Prostate gland (tissue), 2 donors: ENCODE data around the gene MPP4.

ENCODE experiments used
- POLR2AphosphoS5 ChIP-seq: sonication (generic); formaldehyde crosslinking; IDR thresholded peaks from one replicate; pipeline ENCODE4 v1.6.1; 2017; ENCODE audit warnings: antibody characterized with exemption
- TF ChIP-seq, protein P1 (sequence below), 4 experiments: fragments of 200-600 bp in 2 of 4; fragments of 450-650 bp in 2 of 4; sonication (generic) in 2 of 4; IDR thresholded peaks; 1 replicate in 3 of 4; 2 replicates in 1 of 4; pipeline ENCODE4 v1.5.1; 2016 to 2019; ENCODE audit warnings: antibody characterized with exemption in 4 of 4, mild to moderate bottlenecking in 2 of 4, moderate library complexity in 2 of 4

DNA sequence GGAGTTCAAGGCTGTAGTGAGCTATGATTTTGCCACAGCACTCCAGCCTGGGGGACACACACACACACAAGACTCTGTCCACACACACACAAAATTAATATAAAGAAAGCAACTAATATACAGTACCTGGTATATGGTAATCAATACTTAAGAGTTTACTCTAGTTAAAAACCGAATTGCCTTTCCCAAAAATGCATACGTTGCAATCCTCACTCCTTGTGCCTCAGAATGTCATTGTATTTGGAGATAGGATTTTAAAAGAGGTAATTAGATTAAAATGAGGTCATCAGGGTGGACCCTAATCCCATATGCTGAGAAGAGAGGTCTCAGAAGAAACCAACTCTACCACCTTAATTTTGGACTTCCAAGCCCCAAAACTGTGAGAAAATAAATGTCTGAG is 90.9 kb downstream of the MPP4 start:
- TF ChIP-seq, protein P1, sequence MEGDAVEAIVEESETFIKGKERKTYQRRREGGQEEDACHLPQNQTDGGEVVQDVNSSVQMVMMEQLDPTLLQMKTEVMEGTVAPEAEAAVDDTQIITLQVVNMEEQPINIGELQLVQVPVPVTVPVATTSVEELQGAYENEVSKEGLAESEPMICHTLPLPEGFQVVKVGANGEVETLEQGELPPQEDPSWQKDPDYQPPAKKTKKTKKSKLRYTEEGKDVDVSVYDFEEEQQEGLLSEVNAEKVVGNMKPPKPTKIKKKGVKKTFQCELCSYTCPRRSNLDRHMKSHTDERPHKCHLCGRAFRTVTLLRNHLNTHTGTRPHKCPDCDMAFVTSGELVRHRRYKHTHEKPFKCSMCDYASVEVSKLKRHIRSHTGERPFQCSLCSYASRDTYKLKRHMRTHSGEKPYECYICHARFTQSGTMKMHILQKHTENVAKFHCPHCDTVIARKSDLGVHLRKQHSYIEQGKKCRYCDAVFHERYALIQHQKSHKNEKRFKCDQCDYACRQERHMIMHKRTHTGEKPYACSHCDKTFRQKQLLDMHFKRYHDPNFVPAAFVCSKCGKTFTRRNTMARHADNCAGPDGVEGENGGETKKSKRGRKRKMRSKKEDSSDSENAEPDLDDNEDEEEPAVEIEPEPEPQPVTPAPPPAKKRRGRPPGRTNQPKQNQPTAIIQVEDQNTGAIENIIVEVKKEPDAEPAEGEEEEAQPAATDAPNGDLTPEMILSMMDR (IDR thresholded peaks at IDR 0.05), result no peak
- no peak for TF ChIP-seq POLR2AphosphoS5
